Measurements from ENCODE around the gene AARS2. TPM values are rescaled to one million over a fixed set of nuclear protein-coding genes. Genes with fewer than 3 reads are reported as not detected.

Gene AARS2
- total RNA-seq, 1 donor from 2014 or later: 34.3 TPM

DNA sequence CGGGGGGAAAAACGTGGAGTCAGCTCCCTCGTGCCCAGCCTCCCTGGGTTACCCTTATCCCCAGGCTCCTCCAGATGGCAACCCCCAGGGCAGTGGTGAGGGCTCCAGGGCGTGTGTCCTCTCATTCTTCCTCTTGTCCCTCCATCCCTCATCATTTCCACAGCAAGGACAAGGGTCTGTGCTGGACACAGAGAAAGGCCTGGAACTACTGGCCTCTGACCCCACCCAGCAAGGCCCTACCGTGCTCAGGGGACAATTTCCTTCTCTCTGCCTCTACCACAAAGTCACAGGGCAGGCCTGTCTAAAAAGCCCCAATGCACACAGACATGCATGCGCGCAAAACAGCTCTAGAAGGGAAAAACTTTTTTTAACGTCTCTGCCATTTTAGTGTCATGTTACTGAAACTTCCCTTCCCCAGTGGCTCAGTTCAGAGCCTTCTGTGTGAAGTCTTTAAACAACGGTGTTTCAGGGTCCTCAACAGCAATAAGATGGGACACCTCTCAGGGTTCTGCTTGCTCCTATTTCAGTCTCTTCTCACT, 54.8 kb downstream of the AARS2 start:
- Mint-ChIP-seq H3K27ac (peak overlapping the region; percentile 94), H3K36me3 (peaks cover 4% of the 10 kb centered on the region), H3K4me3 (peak overlapping the region; percentile 92), H3K9me3 (no peaks in the 10 kb centered on the region), H3K27me3 (no peaks in the 10 kb centered on the region), H3K4me1 (ENCODE audit: unreplicated experiment) (peaks cover 41% of the 10 kb centered on the region)
- DNase-seq (ENCODE audit: extremely low spot score, unreplicated experiment): no peak
- TF ChIP-seq, protein P1, sequence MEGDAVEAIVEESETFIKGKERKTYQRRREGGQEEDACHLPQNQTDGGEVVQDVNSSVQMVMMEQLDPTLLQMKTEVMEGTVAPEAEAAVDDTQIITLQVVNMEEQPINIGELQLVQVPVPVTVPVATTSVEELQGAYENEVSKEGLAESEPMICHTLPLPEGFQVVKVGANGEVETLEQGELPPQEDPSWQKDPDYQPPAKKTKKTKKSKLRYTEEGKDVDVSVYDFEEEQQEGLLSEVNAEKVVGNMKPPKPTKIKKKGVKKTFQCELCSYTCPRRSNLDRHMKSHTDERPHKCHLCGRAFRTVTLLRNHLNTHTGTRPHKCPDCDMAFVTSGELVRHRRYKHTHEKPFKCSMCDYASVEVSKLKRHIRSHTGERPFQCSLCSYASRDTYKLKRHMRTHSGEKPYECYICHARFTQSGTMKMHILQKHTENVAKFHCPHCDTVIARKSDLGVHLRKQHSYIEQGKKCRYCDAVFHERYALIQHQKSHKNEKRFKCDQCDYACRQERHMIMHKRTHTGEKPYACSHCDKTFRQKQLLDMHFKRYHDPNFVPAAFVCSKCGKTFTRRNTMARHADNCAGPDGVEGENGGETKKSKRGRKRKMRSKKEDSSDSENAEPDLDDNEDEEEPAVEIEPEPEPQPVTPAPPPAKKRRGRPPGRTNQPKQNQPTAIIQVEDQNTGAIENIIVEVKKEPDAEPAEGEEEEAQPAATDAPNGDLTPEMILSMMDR (conservative IDR thresholded peaks at IDR 0.05): no peak

DNA sequence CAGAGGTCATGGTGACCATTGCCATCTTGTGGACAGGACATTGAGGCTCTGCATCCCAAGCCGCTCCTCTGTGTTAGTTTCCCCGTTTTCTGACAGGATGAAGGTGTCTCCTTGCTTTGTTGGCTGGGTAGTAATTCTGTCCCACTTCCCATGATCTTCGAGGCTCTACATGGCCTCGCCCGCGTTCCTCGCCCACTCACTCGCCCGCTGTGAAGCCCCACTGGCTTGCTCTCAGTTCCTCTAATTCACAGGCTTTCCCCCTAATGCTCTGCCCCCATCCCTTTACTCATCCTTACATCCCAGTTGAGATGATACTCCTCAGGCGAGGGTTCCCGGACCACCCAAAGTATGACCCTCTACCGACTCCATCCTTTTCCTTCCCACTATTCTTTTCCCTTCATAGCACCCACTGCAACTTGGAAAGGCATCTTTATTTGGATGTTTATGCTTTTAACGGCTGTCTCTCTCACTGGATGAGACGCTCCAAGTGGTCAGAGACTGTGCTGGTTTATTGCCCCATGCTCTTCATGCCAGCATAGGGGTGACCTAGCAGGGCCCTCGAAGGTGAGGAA, 55.3 kb downstream of the AARS2 start:
- Mint-ChIP-seq H3K9me3 (no peaks in the 10 kb centered on the region), H3K36me3 (peaks cover 10% of the 10 kb centered on the region), H3K4me3 (peak overlapping the region; percentile 92), H3K27me3 (no peaks in the 10 kb centered on the region), H3K4me1 (ENCODE audit: unreplicated experiment) (peaks cover 41% of the 10 kb centered on the region), H3K27ac (peak overlapping the region; percentile 94)
- TF ChIP-seq, protein P1 (conservative IDR thresholded peaks at IDR 0.05): peak; percentile 36
- DNase-seq (ENCODE audit: extremely low spot score, unreplicated experiment): no peak

DNA sequence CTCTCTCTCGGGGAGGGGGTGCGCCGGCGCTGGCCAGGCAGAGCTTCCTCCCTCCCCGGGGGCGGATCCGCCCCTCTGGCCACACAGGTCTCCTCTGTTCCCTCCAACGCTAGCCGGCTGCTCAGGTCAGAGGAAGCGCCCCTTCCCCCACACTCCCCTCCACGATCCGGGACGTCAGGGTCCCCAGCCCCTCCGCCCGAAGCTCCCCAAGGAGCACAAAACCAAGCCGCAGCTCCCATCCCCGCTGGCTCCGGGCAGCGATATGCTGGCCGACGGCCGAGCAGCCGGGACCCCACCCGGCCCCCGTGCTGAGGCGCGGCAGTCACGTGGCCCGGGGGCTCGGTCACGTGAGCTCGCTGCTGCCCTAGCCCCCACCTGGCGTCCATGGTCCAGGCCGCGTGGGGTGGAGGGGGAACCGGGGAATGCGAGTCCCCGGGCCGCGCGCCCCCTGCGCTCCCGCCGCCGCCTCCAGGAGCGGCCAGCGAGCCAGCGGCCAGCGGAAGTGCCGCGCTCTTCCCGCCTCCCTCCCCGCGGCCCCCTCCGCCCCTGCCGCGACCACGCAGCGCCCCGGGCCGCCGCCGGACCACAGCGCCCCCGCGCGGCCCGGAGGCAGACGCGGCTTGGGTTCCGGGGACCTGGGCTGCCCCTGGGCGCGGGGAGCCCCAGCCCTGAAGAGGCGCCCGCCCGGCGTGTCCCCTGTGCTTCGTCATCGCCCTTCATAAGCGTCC, 56.0 kb downstream of the AARS2 start, which contains the start of gene SLC35B2:
Gene SLC35B2, minus strand, starts transcription at position 504 of the 728 bp plus-strand sequence. Its CDS starts 118 bp downstream, at position 386.
- H3K27ac Mint-ChIP-seq: peak within 1 kb of the TSS; percentile 94
- H3K4me1 Mint-ChIP-seq (ENCODE audit: unreplicated experiment): peaks cover 41% of the 10 kb centered on the region
- TF ChIP-seq, protein P1 (conservative IDR thresholded peaks at IDR 0.05): peak; percentile 87
- no peaks in the 10 kb centered on the region for H3K9me3 Mint-ChIP-seq
- H3K4me3 Mint-ChIP-seq: peak within 1 kb of the TSS; percentile 92
- peaks cover 13% of the 10 kb centered on the region for H3K36me3 Mint-ChIP-seq
- DNase-seq (ENCODE audit: extremely low spot score, unreplicated experiment): peak; percentile 86
- H3K27me3 Mint-ChIP-seq: no peaks in the 10 kb centered on the region

DNA sequence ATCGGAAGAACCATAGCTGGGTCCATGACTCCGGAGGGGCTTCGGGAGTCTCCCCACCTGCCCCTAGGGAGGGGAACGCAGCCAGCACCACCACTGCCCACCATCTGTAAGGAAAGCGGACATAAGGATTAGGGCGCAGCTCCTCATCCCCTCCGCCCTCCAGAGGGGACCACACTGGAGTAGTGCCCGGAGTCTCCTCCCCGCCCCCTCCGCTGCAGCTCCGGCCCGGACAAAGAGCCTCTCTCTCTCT, 56.4 kb downstream of the AARS2 start:
- DNase-seq (ENCODE audit: extremely low spot score, unreplicated experiment): no peak
- peaks cover 18% of the 10 kb centered on the region for H3K36me3 Mint-ChIP-seq
- H3K9me3 Mint-ChIP-seq: no peaks in the 10 kb centered on the region
- TF ChIP-seq, protein P1 (conservative IDR thresholded peaks at IDR 0.05): no peak
- no peaks in the 10 kb centered on the region for H3K27me3 Mint-ChIP-seq
- H3K4me1 Mint-ChIP-seq (ENCODE audit: unreplicated experiment): peaks cover 45% of the 10 kb centered on the region
- H3K4me3 Mint-ChIP-seq: peak overlapping the region; percentile 90
- H3K27ac Mint-ChIP-seq: peak overlapping the region; percentile 91

DNA sequence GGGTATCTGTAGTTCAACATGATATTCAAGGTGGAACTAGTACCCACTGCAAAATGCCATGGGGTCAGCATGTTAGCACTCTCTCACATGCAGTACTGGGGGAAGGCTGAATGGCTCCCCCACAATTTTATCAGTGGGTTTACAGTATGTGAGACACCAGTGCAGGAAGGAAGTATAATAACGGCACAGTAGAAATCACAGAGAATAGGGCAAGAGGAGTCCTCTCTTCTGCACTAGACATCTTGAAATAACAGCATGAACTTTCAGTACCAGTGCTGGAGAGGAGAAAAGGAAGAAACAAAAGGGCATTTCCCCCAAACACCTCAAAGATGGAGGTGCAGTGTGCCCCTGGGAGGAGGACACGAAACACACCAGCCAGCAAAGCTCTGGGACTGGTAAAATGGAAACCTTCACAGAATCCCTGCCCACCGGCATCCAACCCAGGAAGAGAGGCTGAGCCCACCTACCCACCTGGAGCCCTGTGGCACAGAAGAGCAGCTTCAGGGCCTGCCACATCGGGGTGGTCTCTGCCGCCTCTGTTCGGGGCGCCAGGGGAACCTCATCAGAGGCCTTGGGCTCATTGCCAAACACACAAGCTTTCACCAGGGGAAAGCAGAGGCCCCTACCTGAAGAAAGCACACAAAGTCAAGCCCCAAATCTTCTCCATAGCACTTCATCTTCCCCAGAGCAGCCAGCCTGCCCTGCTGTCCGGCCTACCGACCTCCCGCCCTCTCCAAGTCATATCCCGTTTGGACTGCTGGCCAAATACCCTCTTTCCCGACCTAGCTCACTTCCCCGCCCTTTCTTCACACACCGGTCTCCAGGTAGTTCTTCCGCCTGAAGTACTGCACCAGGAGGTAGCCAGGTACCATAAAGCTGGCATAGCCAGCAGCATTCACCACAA, 57.0 kb downstream of the AARS2 start:
- H3K36me3 Mint-ChIP-seq: peaks cover 24% of the 10 kb centered on the region
- H3K27ac Mint-ChIP-seq: peak overlapping the region; percentile 91
- H3K4me3 Mint-ChIP-seq: peak overlapping the region; percentile 90
- DNase-seq (ENCODE audit: extremely low spot score, unreplicated experiment): no peak
- peaks cover 47% of the 10 kb centered on the region for H3K4me1 Mint-ChIP-seq (ENCODE audit: unreplicated experiment)
- H3K9me3 Mint-ChIP-seq: no peaks in the 10 kb centered on the region
- H3K27me3 Mint-ChIP-seq: no peaks in the 10 kb centered on the region
- TF ChIP-seq, protein P1 (conservative IDR thresholded peaks at IDR 0.05): no peak

Measured in type B pancreatic cell (in vitro differentiated cells).